ENCODE results near the gene COBL. TPM values are rescaled to one million over a fixed set of nuclear protein-coding genes. Genes with fewer than 3 reads are reported as not detected.

The COBL gene
- total RNA-seq, 1 experiment from 2014 or later = 52.3 TPM

DNA sequence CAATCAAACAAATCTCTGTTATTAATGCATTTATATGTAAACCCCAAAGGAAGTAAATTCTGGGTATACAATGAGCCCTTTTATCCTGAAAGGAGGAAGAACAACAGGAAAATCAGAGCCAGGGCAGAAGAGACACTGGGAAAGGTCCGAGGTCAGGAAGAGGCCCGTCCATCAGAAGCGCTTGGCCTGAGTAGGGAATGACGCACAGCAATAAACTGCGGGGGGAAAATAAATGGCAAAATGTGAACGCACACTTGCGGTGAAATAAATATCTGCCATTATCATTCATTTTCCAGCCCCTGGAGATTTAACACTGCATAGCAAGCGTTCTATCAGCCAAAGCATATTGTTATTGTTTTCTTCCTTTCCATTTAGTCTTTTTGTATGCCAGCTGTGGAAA lies 243.4 kb downstream of the COBL start:
- H3K9me3 Mint-ChIP-seq = no peaks in the 10 kb centered on the region; a peak in 1 of 5 replicates
- no peaks in the 10 kb centered on the region for H3K27me3 Mint-ChIP-seq (ENCODE audit: low read depth)

More for the DNA sequence above, 243.4 kb downstream of the COBL start:
- no peaks in the 10 kb centered on the region for H3K79me2 ChIP-seq (ENCODE audit: insufficient read depth, low read length)
- no peak overlapping the region for H4K5ac ChIP-seq (ENCODE audit: insufficient read length, low read depth, low read length)
- no peak overlapping the region for H3K56ac ChIP-seq (ENCODE audit: insufficient read length, low read depth, low read length)
- H4K8ac ChIP-seq (replicated peaks; ENCODE audit: insufficient read length, low read depth, low read length) = no peak overlapping the region
- H4K20me1 ChIP-seq (ENCODE audit: control insufficient read depth, insufficient read depth, insufficient read length) = no peaks in the 10 kb centered on the region
- H3K9me3 ChIP-seq (ENCODE audit: control insufficient read depth, low read depth, low read length) = no peaks in the 10 kb centered on the region
- no peak overlapping the region for H3K4me3 Mint-ChIP-seq
- peaks cover 11 to 13% of the 10 kb centered on the region in 2 experiments for H3K4me1 Mint-ChIP-seq
- H3K23ac ChIP-seq (ENCODE audit: insufficient read length, low read depth, low read length) = no peak overlapping the region
- no peak for DNase-seq
- TF ChIP-seq, protein P1, sequence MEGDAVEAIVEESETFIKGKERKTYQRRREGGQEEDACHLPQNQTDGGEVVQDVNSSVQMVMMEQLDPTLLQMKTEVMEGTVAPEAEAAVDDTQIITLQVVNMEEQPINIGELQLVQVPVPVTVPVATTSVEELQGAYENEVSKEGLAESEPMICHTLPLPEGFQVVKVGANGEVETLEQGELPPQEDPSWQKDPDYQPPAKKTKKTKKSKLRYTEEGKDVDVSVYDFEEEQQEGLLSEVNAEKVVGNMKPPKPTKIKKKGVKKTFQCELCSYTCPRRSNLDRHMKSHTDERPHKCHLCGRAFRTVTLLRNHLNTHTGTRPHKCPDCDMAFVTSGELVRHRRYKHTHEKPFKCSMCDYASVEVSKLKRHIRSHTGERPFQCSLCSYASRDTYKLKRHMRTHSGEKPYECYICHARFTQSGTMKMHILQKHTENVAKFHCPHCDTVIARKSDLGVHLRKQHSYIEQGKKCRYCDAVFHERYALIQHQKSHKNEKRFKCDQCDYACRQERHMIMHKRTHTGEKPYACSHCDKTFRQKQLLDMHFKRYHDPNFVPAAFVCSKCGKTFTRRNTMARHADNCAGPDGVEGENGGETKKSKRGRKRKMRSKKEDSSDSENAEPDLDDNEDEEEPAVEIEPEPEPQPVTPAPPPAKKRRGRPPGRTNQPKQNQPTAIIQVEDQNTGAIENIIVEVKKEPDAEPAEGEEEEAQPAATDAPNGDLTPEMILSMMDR (conservative IDR thresholded peaks at IDR 0.05) = no peak
- H3K4me2 ChIP-seq (ENCODE audit: insufficient read depth, insufficient read length, low read length) = no peak overlapping the region
- H3K4me1 ChIP-seq (ENCODE audit: insufficient read depth, low read length) = peaks cover 2% of the 10 kb centered on the region; the same call in 1 of the 2 replicates
- peaks cover 0 to 4% (median 3%) of the 10 kb centered on the region in 3 experiments; a peak in 3 of 7 replicates for H3K36me3 Mint-ChIP-seq (ENCODE audit: insufficient read depth in 1 of 3, low read depth in 3 of 3)
- no peak overlapping the region for H3T11ph ChIP-seq (ENCODE audit: low read length)
- no peak overlapping the region for H2AK5ac ChIP-seq (ENCODE audit: insufficient read length, low read length)
- no peak overlapping the region for H2AFZ ChIP-seq (ENCODE audit: low read length)
- no peak overlapping the region for H3K4ac ChIP-seq (ENCODE audit: low read depth, low read length)
- H3K14ac ChIP-seq (ENCODE audit: insufficient read depth, low read length) = no peak overlapping the region
- H3K9ac ChIP-seq (ENCODE audit: extremely low read depth, insufficient read length, low read length) = no peak overlapping the region
- H3K18ac ChIP-seq (ENCODE audit: insufficient read length, low read depth, low read length) = no peak overlapping the region
- no peak overlapping the region for H3K27ac ChIP-seq (ENCODE audit: insufficient read length, low read depth, low read length)
- no peak overlapping the region for H2BK5ac ChIP-seq (ENCODE audit: insufficient read length, low read length)
- H4K91ac ChIP-seq (ENCODE audit: insufficient read length, low read depth, low read length) = no peak overlapping the region
- H3K23me2 ChIP-seq (ENCODE audit: insufficient read length, low read depth, low read length, poor library complexity, severe bottlenecking) = no peaks in the 10 kb centered on the region
- WGBS (ENCODE audit: extremely low coverage, insufficient read length, low lambda C conversion rate) = no CpG with 5 or more reads among the region's 8 CpGs
- no peak overlapping the region for H2BK120ac ChIP-seq (ENCODE audit: low read depth, low read length, poor library complexity, severe bottlenecking)
- H3K79me1 ChIP-seq (ENCODE audit: insufficient read depth, low read depth, low read length, poor library complexity, severe bottlenecking) = no peaks in the 10 kb centered on the region
- H2BK20ac ChIP-seq (ENCODE audit: low read depth, low read length, poor library complexity, severe bottlenecking) = no peak overlapping the region
- no peak overlapping the region for H2BK15ac ChIP-seq (ENCODE audit: low read depth, low read length)
- H3K27ac Mint-ChIP-seq = peak overlapping the region in 1 of 3 experiments; percentile 55; a peak in 1 of 7 replicates
- H3K27me3 ChIP-seq (ENCODE audit: insufficient read depth, low read length) = no peaks in the 10 kb centered on the region
- no peak overlapping the region for H2BK12ac ChIP-seq (ENCODE audit: insufficient read length, low read depth, low read length)

Data from H9 (cell line).